Effector memory CD4-positive, alpha-beta T cell (primary cell): ENCODE measurements around the gene RAD50.

Experiments used
- DNase-seq, 3 donors: peaks; one replicate each; pipeline ENCODE4 v3.0.0-alpha.2; 2020
- H3K27ac ChIP-seq: 2 replicates; pipeline ENCODE4 v1.7.0; 2013; ENCODE audit warnings: mild to moderate bottlenecking, low read length, moderate library complexity; ENCODE audit not compliant: insufficient read depth, poor library complexity, severe bottlenecking
- H3K27me3 ChIP-seq: replicated peaks from 2 replicates; pipeline ENCODE4 v1.7.0; 2013; ENCODE audit warnings: mild to moderate bottlenecking, low read length; ENCODE audit not compliant: insufficient read depth, control insufficient read depth, poor library complexity, severe bottlenecking
- H3K36me3 ChIP-seq: 2 replicates; pipeline ENCODE4 v1.7.0; 2013; ENCODE audit warnings: mild to moderate bottlenecking, low read length, moderate library complexity; ENCODE audit not compliant: control insufficient read depth, insufficient read depth
- H3K4me1 ChIP-seq: 2 replicates; pipeline ENCODE4 v1.7.0; 2013; ENCODE audit warnings: low read length, mild to moderate bottlenecking; ENCODE audit not compliant: control insufficient read depth, insufficient read depth, poor library complexity, severe bottlenecking
- H3K4me3 ChIP-seq: 2 replicates; pipeline ENCODE4 v1.7.0; 2013; ENCODE audit warnings: low read length, low read depth, mild to moderate bottlenecking; ENCODE audit not compliant: insufficient read depth, poor library complexity, severe bottlenecking
- H3K9me3 ChIP-seq: 2 replicates; pipeline ENCODE4 v1.7.0; 2013; ENCODE audit warnings: mild to moderate bottlenecking, low read length, moderate library complexity; ENCODE audit not compliant: control insufficient read depth

The RAD50 gene

DNA sequence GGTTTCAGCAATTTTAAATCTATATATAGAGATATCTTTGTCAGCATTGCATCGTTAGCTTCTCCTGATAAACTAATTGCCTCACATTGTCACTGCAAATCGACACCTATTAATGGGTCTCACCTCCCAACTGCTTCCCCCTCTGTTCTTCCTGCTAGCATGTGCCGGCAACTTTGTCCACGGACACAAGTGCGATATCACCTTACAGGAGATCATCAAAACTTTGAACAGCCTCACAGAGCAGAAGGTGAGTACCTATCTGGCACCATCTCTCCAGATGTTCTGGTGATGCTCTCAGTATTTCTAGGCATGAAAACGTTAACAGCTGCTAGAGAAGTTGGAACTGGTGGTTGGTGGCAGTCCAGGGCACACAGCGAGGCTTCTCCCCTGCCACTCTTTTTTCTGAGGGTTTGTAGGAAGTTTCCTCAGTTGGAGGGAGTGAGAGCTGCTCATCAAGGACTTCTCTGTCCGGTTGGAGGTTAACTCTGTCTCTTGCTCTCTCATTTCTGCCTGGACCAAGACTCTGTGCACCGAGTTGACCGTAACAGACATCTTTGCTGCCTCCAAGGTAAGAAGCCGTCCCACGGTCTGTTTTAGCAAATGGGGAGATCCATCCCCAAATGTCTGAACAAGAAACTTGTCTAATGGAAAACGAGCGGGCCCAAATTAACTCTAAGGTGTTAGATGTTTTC is 117.3 kb downstream of the RAD50 start, which contains the start of gene IL4:
TSS of gene IL4 (plus strand) at position 51 of the 692 bp plus-strand sequence. CDS start at position 113, 62 bp downstream.
- no peak for DNase-seq
- no peak within 1 kb of the TSS for H3K27ac ChIP-seq
- H3K27me3 ChIP-seq = no peaks in the 10 kb centered on the region
- H3K9me3 ChIP-seq = no peaks in the 10 kb centered on the region
- no peaks in the 10 kb centered on the region for H3K36me3 ChIP-seq
- peaks cover 6% of the 10 kb centered on the region for H3K4me1 ChIP-seq
- peak within 1 kb of the TSS; percentile 16 for H3K4me3 ChIP-seq

DNA sequence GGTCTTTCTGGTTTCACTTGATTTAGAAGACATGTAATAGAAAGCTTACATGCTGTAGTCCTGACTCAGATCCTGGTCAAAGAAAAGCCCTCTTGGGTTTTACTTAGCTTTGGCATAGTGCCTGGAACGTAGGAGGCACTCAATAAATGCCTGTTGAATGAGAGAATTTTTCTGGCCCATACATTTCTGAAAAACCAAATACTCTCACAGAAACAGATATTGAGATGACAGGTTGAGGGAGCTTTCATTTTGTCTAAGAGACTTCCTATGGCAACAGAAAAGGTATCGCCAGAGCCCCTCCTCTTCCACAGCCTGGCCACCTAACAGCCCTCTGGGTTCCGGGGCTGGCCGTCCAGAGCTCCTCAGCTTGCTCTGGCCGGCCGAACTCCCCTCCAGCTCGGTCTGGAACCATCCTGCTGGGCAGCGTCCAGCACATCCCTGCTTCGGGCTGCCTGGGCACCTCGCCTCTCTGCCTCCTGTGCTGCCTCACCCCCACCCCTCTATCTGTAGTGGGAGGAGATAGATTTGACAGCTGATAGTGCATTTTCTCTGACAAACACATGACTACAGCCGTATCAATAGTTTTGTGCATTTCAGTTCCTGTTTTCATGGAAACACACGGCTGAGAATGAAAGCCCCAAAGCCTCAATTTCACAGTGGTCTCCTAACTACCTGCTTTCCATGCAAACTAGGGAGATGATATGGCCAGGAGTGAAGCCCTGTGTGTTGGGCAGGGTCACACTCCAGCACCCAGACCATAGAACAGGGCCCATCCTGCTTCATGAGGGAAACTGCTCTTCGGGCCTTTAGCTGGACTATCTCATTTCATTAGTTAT is 118.1 kb downstream of the RAD50 start:
- H3K27ac ChIP-seq = no peak overlapping the region
- peaks cover 6% of the 10 kb centered on the region for H3K4me1 ChIP-seq
- H3K9me3 ChIP-seq = no peaks in the 10 kb centered on the region
- peak overlapping the region; percentile 16 for H3K4me3 ChIP-seq
- no peaks in the 10 kb centered on the region for H3K27me3 ChIP-seq
- H3K36me3 ChIP-seq = no peaks in the 10 kb centered on the region
- no peak for DNase-seq

DNA sequence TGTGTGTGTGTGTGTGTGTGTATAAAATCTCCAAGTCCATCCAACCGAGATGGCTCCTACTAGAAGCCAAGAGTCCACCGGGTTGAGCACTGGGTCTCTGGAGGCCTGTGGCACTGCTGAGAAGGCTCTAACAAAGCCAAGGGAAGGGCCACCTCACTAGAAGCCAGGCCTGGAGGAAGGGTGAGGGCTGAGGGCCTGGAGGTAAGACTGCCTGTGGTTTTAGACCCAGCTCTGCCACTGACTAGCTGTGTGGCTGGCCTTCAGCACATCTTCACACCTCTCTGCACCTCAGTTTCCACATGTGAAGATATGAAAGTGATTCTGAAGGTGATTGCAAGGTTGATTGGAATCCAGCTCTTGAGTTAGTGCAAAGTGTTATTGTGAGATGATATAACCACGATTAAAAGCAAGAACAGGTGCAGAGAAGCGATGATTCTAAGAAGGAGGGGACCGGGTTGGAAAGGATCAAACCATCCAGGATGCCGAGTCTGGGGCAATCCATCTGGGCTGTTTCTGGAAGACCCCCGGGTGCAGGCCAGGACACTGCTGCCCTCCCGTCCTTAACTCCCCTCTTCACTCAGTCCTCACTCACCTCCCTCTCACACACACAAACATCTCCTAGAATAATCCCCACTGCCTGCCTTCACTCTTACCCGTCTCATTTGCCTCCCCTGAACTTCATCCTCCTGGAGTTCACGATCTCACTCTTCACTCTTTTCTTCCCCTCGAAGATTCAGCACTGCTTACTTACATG is 119.3 kb downstream of the RAD50 start:
- DNase-seq = no peak
- no peak overlapping the region for H3K27ac ChIP-seq
- H3K27me3 ChIP-seq = no peaks in the 10 kb centered on the region
- H3K36me3 ChIP-seq = no peaks in the 10 kb centered on the region
- peaks cover 6% of the 10 kb centered on the region for H3K4me1 ChIP-seq
- no peak overlapping the region for H3K4me3 ChIP-seq
- H3K9me3 ChIP-seq = no peaks in the 10 kb centered on the region

DNA sequence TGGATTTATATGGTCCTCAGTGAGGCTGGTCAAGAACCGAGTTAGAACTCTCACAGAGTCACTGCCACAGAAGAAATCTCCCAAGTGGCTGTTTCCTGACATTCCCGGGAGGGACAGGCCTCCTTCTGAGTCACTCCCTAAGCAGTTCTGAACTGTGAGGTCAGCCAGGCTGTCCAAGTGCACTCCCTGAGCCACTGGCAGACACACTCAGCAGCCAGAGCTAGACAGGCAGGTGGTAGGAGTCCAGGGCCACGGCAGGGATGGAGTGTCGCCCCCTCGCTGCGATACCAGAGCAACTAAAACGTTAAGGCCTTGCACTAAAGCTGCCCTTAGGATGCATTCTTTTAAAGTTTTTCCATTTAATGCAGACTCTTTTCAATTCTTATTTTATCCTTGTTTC is 120.4 kb downstream of the RAD50 start:
- no peak for DNase-seq
- H3K27me3 ChIP-seq = no peaks in the 10 kb centered on the region
- no peak overlapping the region for H3K27ac ChIP-seq
- no peaks in the 10 kb centered on the region for H3K36me3 ChIP-seq
- H3K9me3 ChIP-seq = no peaks in the 10 kb centered on the region
- peaks cover 6% of the 10 kb centered on the region for H3K4me1 ChIP-seq
- H3K4me3 ChIP-seq = no peak overlapping the region

DNA sequence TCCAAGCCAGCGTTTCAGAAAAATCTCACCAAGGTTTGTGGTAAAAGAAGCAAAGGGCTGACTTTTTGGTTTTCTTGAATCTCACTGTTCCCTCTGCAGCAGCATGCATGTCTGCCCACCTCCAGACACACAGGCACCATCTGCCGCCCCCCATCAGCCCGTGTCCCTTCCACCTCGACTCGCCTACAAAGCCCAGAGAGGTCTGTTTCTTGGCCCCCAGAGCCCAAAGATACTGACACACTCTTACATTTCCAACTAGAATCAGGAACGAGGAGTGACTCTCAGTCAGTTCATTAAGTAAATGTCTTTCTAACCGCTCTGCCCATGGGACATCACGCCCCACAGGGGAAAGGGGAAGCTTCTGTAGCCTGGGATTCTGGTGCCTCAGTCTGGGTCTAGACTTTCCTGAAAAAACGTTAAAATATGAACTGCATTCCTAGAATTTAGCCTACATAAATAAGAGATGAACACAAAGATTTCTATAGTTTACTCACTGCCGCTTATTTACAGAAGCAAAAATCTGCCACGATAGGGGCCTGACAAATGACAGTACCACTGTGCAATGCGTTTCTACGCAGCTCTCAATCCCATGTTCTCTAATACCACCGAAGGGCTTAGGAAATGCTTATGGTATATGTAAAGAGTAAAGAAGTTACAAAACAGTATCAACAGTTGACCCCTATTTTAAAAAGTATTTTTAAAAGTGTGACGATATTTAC is 121.1 kb downstream of the RAD50 start:
- Histone ChIP-seq H3K36me3 (no peaks in the 10 kb centered on the region), H3K4me3 (no peak overlapping the region), H3K9me3 (no peaks in the 10 kb centered on the region), H3K27ac (no peak overlapping the region), H3K27me3 (no peaks in the 10 kb centered on the region), H3K4me1 (peaks cover 6% of the 10 kb centered on the region)
- DNase-seq = no peak

DNA sequence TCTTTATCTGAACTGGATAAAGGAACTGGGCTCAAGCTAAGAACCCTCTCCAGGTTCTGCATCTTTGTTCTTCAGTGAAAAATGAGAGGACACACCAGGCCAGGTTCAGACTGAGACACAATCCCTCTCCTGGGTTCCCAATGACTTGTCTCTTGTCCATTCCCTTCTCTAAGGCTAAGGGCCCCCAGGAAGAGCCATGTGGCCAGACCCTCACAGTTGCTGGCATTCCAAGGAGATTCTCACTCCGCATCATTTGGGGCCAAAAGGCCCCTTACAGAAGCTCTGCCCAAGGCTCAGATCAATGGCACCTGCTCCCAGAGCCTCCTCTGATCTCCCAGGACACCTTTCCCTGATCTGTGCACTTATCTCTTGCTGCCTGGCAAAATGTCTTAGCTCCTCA is 122.0 kb downstream of the RAD50 start:
- Histone ChIP-seq H3K4me3 (no peak overlapping the region), H3K4me1 (peaks cover 6% of the 10 kb centered on the region), H3K27me3 (no peaks in the 10 kb centered on the region), H3K36me3 (no peaks in the 10 kb centered on the region), H3K9me3 (no peaks in the 10 kb centered on the region), H3K27ac (no peak overlapping the region)
- no peak for DNase-seq

DNA sequence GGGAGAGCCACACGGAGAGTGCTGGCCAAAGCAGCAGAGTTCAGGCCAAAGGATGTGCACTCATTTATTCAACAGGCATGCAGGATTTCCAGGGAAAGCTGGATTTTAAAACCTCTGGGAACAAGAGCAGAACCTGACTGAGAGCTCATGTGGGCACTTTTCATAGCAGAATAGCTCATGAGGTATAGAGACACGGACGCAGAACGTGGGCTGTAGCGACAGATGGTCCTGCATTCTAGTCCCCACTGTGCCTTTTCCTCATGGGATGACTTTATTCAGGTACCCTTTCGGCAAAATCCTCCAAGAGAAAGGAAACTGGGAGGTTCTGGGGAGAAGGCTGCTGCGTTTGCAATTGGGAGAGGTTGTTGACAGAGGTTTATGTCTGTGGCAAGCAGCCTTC is 122.4 kb downstream of the RAD50 start:
- H3K27ac ChIP-seq = no peak overlapping the region
- H3K36me3 ChIP-seq = no peaks in the 10 kb centered on the region
- peaks cover 6% of the 10 kb centered on the region for H3K4me1 ChIP-seq
- H3K4me3 ChIP-seq = no peak overlapping the region
- H3K27me3 ChIP-seq = no peaks in the 10 kb centered on the region
- DNase-seq = no peak
- H3K9me3 ChIP-seq = no peaks in the 10 kb centered on the region

DNA sequence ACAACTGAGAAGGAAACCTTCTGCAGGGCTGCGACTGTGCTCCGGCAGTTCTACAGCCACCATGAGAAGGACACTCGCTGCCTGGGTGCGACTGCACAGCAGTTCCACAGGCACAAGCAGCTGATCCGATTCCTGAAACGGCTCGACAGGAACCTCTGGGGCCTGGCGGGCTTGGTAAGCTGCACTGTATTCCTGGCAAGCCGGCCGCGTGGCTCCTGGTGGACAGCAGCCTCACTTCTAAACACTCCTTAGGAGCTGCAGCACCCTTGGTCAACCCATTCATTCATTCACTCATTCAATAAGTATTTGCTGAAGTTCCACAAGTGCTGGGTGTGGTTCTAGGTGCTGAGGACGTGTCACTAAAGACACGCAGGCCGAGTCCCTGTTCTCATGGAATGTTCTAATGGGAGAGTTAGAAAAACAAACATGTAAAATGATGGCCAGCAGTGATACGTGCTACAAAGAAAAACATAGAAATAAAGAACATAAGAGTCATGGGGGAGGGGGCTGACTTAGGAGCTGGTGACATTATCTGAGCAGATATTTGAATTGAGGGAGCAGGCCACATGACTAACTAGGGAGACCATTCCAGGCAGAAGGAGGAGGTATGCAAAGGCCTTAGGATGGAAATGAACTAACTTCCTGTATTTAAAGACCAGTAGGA is 123.1 kb downstream of the RAD50 start:
- DNase-seq = no peak
- Histone ChIP-seq H3K27ac (no peak overlapping the region), H3K9me3 (no peaks in the 10 kb centered on the region)

DNA sequence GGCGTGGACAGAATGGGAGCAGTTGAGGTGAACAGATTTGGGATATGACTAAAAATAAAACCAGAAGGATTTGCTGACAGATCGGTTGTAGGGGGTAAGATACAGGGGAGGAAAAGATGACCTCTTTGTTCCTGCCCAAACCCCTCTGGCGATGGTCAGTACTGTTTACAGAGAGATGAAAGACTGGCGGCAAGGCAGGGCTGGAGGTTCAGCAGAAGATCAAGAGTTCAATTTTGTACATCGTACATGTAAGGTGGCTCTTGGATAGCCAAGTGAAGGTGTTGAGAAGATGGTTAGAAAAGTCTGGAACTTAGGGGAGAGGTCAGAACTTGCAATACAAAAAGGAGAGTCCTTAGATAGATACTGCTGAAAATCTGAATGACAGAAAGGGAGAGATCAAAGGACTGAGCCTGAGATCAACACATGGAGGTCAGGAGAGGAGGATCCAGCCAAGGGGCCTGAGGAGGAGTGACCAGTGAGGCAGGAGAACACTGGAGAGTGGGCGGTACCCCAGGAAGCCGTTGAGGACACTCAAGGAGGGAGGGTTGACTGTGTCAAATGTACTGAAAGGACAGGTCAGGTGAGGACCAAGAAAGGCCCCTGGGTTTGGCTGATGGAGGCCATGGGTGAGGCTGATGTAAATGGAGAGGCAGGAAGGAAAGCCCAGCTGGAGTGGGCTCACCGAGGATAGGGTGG is 124.2 kb downstream of the RAD50 start:
- Histone ChIP-seq H3K4me3 (no peak overlapping the region), H3K4me1 (no peaks in the 10 kb centered on the region), H3K27ac (no peak overlapping the region), H3K27me3 (no peaks in the 10 kb centered on the region), H3K36me3 (no peaks in the 10 kb centered on the region), H3K9me3 (no peaks in the 10 kb centered on the region)
- no peak for DNase-seq

More for the DNA sequence above, 123.1 kb downstream of the RAD50 start:
- Histone ChIP-seq H3K27me3 (no peaks in the 10 kb centered on the region), H3K4me1 (peaks cover 6% of the 10 kb centered on the region), H3K36me3 (no peaks in the 10 kb centered on the region), H3K4me3 (no peak overlapping the region)
